Nephron progenitor cell (in vitro differentiated cells): ENCODE results near the gene PRKCQ.

Source experiments
- DNase-seq: peaks from one replicate; pipeline ENCODE4 v3.0.0; 2021
- H3K27ac Mint-ChIP-seq: 2 replicates; pipeline ENCODE4 v1.8.0; 2021; ENCODE audit warnings: mild to moderate bottlenecking, moderate library complexity, mixed read lengths
- H3K27me3 Mint-ChIP-seq: 2 replicates; pipeline ENCODE4 v1.8.0; 2021; ENCODE audit warnings: mild to moderate bottlenecking, low read depth, mixed read lengths; ENCODE audit not compliant: poor library complexity
- H3K36me3 Mint-ChIP-seq: 2 replicates; pipeline ENCODE4 v1.8.0; 2021; ENCODE audit warnings: low read depth, mixed read lengths
- H3K4me1 Mint-ChIP-seq: 2 replicates; pipeline ENCODE4 v1.8.0; 2021; ENCODE audit warnings: mixed read lengths
- H3K4me3 Mint-ChIP-seq: 2 replicates; pipeline ENCODE4 v1.8.0; 2021; ENCODE audit warnings: mild to moderate bottlenecking, moderate library complexity, mixed read lengths
- H3K9me3 Mint-ChIP-seq: 2 replicates; pipeline ENCODE4 v1.8.0; 2021; ENCODE audit warnings: mild to moderate bottlenecking, moderate library complexity, mixed read lengths
- CTCF ChIP-seq: fragments of 200-600 bp; sonication (generic); IDR thresholded peaks from 2 replicates; pipeline ENCODE4 v1.5.0; 2021; ENCODE audit warnings: antibody characterized with exemption

Gene PRKCQ

GRCh38 chr10:6607778-6608177 is 27.7 kb upstream of the PRKCQ start:
- Mint-ChIP-seq H3K27me3 (peaks cover 14% of the 10 kb centered on the region), H3K9me3 (peaks cover 23% of the 10 kb centered on the region), H3K36me3 (peaks cover 5% of the 10 kb centered on the region), H3K4me1 (no peaks in the 10 kb centered on the region), H3K4me3 (no peak overlapping the region), H3K27ac (no peak overlapping the region)
- DNase-seq: no peak
- TF ChIP-seq CTCF: no peak

- peaks cover 5% of the 10 kb centered on the region for H3K36me3 Mint-ChIP-seq
- H3K4me3 Mint-ChIP-seq: no peak overlapping the region
- TF ChIP-seq CTCF: no peak
- H3K27ac Mint-ChIP-seq: no peak overlapping the region
- H3K27me3 Mint-ChIP-seq: peaks cover 14% of the 10 kb centered on the region
- DNase-seq: no peak
- peaks cover 22% of the 10 kb centered on the region for H3K9me3 Mint-ChIP-seq
- H3K4me1 Mint-ChIP-seq: no peaks in the 10 kb centered on the region
Measured at GRCh38 chr10:6607182-6607581, 27.1 kb upstream of the PRKCQ start.

DNA sequence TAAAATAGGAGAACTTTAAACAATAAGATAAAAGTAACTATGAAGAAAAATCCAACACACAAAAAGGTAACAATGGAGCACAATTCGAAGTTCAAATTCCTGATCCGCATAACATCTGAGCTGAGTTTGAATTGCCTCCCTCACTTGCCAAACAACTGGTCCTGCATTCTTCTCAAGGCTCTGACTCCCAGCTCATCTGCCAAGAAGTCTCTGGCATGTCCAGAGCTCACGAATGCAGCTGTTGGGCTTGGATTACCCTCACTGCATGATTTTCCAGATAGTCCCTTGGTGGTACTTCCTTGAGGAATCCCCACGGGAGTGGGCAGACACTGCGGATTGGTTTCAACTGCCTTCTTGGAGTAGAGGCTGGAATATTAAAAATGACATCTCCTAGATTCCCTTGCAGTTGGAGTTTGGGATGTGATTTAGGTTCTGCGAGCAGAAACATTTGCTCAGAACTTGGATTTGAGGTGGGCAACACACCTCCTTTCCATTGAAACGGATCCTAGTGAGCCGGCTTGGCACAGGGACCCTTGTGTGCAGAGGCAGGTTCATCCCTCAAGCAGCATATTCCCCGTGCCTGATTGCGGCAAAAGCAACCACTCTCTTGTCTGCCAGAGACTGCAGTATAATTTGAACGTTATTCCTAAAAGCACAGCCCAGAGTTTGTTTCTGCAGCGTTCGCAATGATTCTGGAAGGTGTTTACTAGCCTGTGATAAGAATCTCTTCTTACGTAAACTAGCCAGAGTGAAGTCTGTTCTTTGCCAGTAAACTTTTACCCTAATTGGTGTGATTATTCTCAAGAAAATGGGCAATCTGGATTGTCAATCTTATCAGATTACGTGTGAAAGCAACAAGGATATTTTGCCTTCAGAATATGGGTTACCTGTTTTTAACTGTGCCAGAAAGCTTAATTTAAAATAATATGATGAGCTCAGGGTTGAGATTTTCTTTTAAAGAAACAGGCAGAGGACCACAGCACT is 23.4 kb upstream of the PRKCQ start:
- no peaks in the 10 kb centered on the region for H3K4me1 Mint-ChIP-seq
- H3K4me3 Mint-ChIP-seq: no peak overlapping the region
- H3K9me3 Mint-ChIP-seq: peaks cover 27% of the 10 kb centered on the region
- H3K36me3 Mint-ChIP-seq: peaks cover 5% of the 10 kb centered on the region
- no peak for TF ChIP-seq CTCF
- no peak for DNase-seq
- H3K27me3 Mint-ChIP-seq: peaks cover 11% of the 10 kb centered on the region
- no peak overlapping the region for H3K27ac Mint-ChIP-seq

DNA sequence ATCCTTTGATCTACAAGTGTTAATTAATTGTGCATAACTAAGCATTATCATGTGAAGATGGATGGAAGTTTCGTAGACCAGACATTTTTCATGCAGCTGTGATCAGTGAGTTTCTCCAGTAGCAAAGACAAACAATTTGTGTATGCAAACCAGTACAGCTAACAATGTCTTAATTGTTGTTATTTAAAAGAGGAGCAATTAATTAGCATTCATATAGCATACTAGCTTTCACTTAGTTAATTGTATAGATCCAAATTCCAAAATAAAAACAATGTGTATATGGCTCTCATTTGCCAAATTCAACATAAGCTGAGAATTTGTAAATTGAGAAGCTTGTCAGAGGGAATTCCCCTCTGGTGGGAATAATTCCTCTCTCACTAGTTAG is 22.6 kb upstream of the PRKCQ start:
- Mint-ChIP-seq H3K4me3 (no peak overlapping the region), H3K9me3 (peaks cover 23% of the 10 kb centered on the region), H3K36me3 (no peaks in the 10 kb centered on the region), H3K4me1 (no peaks in the 10 kb centered on the region), H3K27me3 (peaks cover 7% of the 10 kb centered on the region), H3K27ac (no peak overlapping the region)
- TF ChIP-seq CTCF: no peak
- DNase-seq: no peak

DNA sequence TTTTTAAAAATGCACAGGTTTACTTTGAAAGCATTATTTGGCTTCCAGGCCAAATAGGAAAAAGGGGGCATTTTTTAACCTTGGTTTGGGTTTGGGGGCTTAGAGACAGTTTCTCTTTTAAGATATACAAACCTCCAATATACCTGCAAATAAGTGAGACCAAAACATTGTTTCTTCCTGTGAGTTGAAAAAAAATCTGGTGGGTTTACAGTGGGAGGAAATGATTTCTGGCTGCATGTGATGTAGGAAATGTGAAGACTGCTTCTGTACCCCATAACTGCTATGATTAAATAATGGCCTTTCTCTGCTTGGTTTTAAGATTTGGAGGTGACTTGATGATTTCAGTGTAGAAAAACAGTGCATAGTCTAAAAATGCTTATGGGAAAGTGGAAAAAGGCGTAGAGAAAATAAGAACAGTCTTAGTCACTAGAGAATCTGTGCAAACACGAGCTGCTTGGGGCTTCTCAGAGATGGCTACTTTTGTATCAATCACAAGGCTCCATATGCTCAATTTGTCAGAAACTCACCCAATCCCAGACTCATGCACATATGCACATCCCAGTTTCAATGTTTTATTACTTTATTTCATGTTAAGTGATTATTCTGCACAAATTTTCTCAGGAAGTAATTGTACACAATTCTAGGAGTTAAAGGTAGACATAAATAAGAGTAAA is 22.1 kb upstream of the PRKCQ start:
- Mint-ChIP-seq H3K27me3 (peaks cover 7% of the 10 kb centered on the region), H3K4me3 (no peak overlapping the region), H3K9me3 (peaks cover 20% of the 10 kb centered on the region), H3K27ac (no peak overlapping the region), H3K4me1 (no peaks in the 10 kb centered on the region), H3K36me3 (no peaks in the 10 kb centered on the region)
- no peak for TF ChIP-seq CTCF
- DNase-seq: no peak
